ENCODE results near the gene VAPB.
A peak's percentile ranks its signal among the peaks of the same experiment; 100 is the strongest.
"Not testable (repeated sequence)": the region's sequence is repeated elsewhere in the genome, so short reads cannot be mapped to it uniquely, and the experiment has no call there.

Gene VAPB

GRCh38 chr20:58408603-58409246 lies 19.7 kb downstream of the VAPB start:
- Histone ChIP-seq H3K27ac (ENCODE audit: low read length) (no peak overlapping the region), H3K4me1 (ENCODE audit: insufficient read depth, low read length) (peaks cover 22% of the 10 kb centered on the region), H3K27me3 (ENCODE audit: insufficient read depth, low read length) (no peaks in the 10 kb centered on the region), H3K4me3 (ENCODE audit: low read length) (no peak overlapping the region), H3K36me3 (ENCODE audit: insufficient read depth, low read depth, low read length) (no peaks in the 10 kb centered on the region), H3K9me3 (ENCODE audit: insufficient read depth, low read depth, low read length) (no peaks in the 10 kb centered on the region; the same call in 1 of the 2 replicates), H3K9ac (ENCODE audit: low read depth, low read length) (no peak overlapping the region)

- not testable (repeated sequence) for H3K27ac ChIP-seq (ENCODE audit: low read length); H3K36me3 ChIP-seq (ENCODE audit: insufficient read depth, low read depth, low read length); H3K9me3 ChIP-seq (ENCODE audit: insufficient read depth, low read depth, low read length); H3K27me3 ChIP-seq (ENCODE audit: insufficient read depth, low read length); H3K9ac ChIP-seq (ENCODE audit: low read depth, low read length); H3K4me3 ChIP-seq (ENCODE audit: low read length)
- peaks cover 34% of the 10 kb centered on the region for H3K4me1 ChIP-seq (ENCODE audit: insufficient read depth, low read length)
Observed at GRCh38 chr20:58414216-58414615, 25.2 kb downstream of the VAPB start.

GRCh38 chr20:58414786-58415185 lies 25.8 kb downstream of the VAPB start:
- not testable (repeated sequence) for H3K27me3 ChIP-seq (ENCODE audit: insufficient read depth, low read length); H3K36me3 ChIP-seq (ENCODE audit: insufficient read depth, low read depth, low read length); H3K4me3 ChIP-seq (ENCODE audit: low read length); H3K9ac ChIP-seq (ENCODE audit: low read depth, low read length); H3K27ac ChIP-seq (ENCODE audit: low read length); H3K9me3 ChIP-seq (ENCODE audit: insufficient read depth, low read depth, low read length)
- H3K4me1 ChIP-seq (ENCODE audit: insufficient read depth, low read length), result peaks cover 28% of the 10 kb centered on the region

DNA sequence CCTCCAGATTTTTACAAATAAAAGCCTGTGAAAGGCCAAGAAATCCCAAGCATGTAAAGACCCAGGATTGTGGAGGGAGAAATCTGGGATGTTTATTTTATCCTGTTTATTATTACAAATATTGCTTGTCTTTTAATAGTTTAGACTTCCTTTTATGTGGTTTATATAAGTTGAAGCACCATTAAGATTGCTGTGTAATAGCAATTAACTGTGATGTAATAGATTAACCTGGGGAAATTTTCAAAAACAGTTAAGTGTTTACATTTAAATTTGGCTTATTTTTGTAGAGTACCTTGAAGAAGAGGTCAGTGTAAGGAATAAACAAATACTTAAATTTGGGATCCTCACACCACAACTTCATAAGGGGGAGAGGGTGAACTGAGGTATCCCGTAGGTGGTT lies 27.0 kb downstream of the VAPB start:
- Histone ChIP-seq H3K4me3 (ENCODE audit: low read length) (no peak overlapping the region; the same call in 1 of the 2 replicates), H3K27me3 (ENCODE audit: insufficient read depth, low read length) (no peaks in the 10 kb centered on the region), H3K9me3 (ENCODE audit: insufficient read depth, low read depth, low read length) (peaks cover 5% of the 10 kb centered on the region), H3K27ac (ENCODE audit: low read length) (no peak overlapping the region), H3K36me3 (ENCODE audit: insufficient read depth, low read depth, low read length) (peaks cover 9% of the 10 kb centered on the region), H3K9ac (ENCODE audit: low read depth, low read length) (peak overlapping the region; percentile 33; the same call in 1 of the 2 replicates), H3K4me1 (ENCODE audit: insufficient read depth, low read length) (peaks cover 25% of the 10 kb centered on the region)

DNA sequence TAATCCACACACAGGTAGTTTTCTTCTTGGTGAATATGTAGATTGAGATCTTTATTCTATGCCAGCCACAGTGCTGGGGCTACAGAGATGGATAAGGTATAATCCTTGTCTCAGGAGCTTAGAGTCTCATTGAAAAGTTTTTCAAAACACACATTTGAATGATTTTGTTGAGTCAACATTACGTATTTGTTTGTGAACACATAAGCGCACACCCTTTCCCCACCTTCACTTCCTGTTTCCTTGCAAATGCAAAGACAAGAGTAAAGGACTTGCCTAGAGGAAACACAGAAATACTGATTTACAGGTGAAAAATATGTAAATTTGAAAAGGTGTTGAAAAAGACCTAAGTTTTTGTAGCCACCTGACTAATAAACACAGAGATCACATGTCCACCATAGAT lies 27.8 kb downstream of the VAPB start:
- Histone ChIP-seq H3K9me3 (ENCODE audit: insufficient read depth, low read depth, low read length) (peaks cover 5% of the 10 kb centered on the region), H3K9ac (ENCODE audit: low read depth, low read length) (peak overlapping the region; percentile 33; the same call in 1 of the 2 replicates), H3K36me3 (ENCODE audit: insufficient read depth, low read depth, low read length) (peaks cover 9% of the 10 kb centered on the region), H3K4me1 (ENCODE audit: insufficient read depth, low read length) (peaks cover 28% of the 10 kb centered on the region), H3K4me3 (ENCODE audit: low read length) (peak overlapping the region; percentile 49), H3K27me3 (ENCODE audit: insufficient read depth, low read length) (no peaks in the 10 kb centered on the region), H3K27ac (ENCODE audit: low read length) (no peak overlapping the region)

GRCh38 chr20:58417438-58417837 lies 28.4 kb downstream of the VAPB start:
- H3K27ac ChIP-seq (ENCODE audit: low read length), result no peak overlapping the region
- H3K9me3 ChIP-seq (ENCODE audit: insufficient read depth, low read depth, low read length), result peaks cover 5% of the 10 kb centered on the region
- H3K4me3 ChIP-seq (ENCODE audit: low read length), result peak overlapping the region; percentile 49
- H3K27me3 ChIP-seq (ENCODE audit: insufficient read depth, low read length), result no peaks in the 10 kb centered on the region
- peaks cover 9% of the 10 kb centered on the region for H3K36me3 ChIP-seq (ENCODE audit: insufficient read depth, low read depth, low read length)
- no peak overlapping the region; the same call in 1 of the 2 replicates for H3K9ac ChIP-seq (ENCODE audit: low read depth, low read length)
- H3K4me1 ChIP-seq (ENCODE audit: insufficient read depth, low read length), result peaks cover 34% of the 10 kb centered on the region

- H3K4me3 ChIP-seq (ENCODE audit: low read length), result no peak overlapping the region
- peaks cover 47% of the 10 kb centered on the region for H3K4me1 ChIP-seq (ENCODE audit: insufficient read depth, low read length)
Observed at GRCh38 chr20:58418949-58419748, 30.1 kb downstream of the VAPB start.

GRCh38 chr20:58420798-58421496 lies 31.9 kb downstream of the VAPB start:
- Histone ChIP-seq H3K27me3 (ENCODE audit: insufficient read depth, low read length) (no peaks in the 10 kb centered on the region), H3K4me1 (ENCODE audit: insufficient read depth, low read length) (peaks cover 54% of the 10 kb centered on the region), H3K36me3 (ENCODE audit: insufficient read depth, low read depth, low read length) (peaks cover 5% of the 10 kb centered on the region), H3K9ac (ENCODE audit: low read depth, low read length) (no peak overlapping the region), H3K4me3 (ENCODE audit: low read length) (no peak overlapping the region), H3K9me3 (ENCODE audit: insufficient read depth, low read depth, low read length) (no peaks in the 10 kb centered on the region), H3K27ac (ENCODE audit: low read length) (no peak overlapping the region)

More at GRCh38 chr20:58418949-58419748, 30.1 kb downstream of the VAPB start:
- peaks cover 5% of the 10 kb centered on the region for H3K9me3 ChIP-seq (ENCODE audit: insufficient read depth, low read depth, low read length)
- peaks cover 9% of the 10 kb centered on the region for H3K36me3 ChIP-seq (ENCODE audit: insufficient read depth, low read depth, low read length)
- no peak overlapping the region for H3K9ac ChIP-seq (ENCODE audit: low read depth, low read length)
- H3K27me3 ChIP-seq (ENCODE audit: insufficient read depth, low read length), result no peaks in the 10 kb centered on the region
- no peak overlapping the region for H3K27ac ChIP-seq (ENCODE audit: low read length)

GRCh38 chr20:58421497-58421850 lies 32.4 kb downstream of the VAPB start:
- Histone ChIP-seq H3K36me3 (ENCODE audit: insufficient read depth, low read depth, low read length) (peaks cover 5% of the 10 kb centered on the region), H3K4me1 (ENCODE audit: insufficient read depth, low read length) (peaks cover 48% of the 10 kb centered on the region), H3K27me3 (ENCODE audit: insufficient read depth, low read length) (no peaks in the 10 kb centered on the region), H3K9ac (ENCODE audit: low read depth, low read length) (no peak overlapping the region), H3K9me3 (ENCODE audit: insufficient read depth, low read depth, low read length) (0 out of 2 replicates have a peak, but pooled peaks cover 4% of the 10 kb centered on the region), H3K27ac (ENCODE audit: low read length) (no peak overlapping the region), H3K4me3 (ENCODE audit: low read length) (no peak overlapping the region)

GRCh38 chr20:58424218-58424969 lies 35.4 kb downstream of the VAPB start:
- Histone ChIP-seq H3K4me1 (ENCODE audit: insufficient read depth, low read length) (peaks cover 31% of the 10 kb centered on the region), H3K9ac (ENCODE audit: low read depth, low read length) (peak overlapping the region; percentile 16; the same call in 1 of the 2 replicates), H3K4me3 (ENCODE audit: low read length) (no peak overlapping the region), H3K36me3 (ENCODE audit: insufficient read depth, low read depth, low read length) (peaks cover 3% of the 10 kb centered on the region), H3K27me3 (ENCODE audit: insufficient read depth, low read length) (no peaks in the 10 kb centered on the region), H3K27ac (ENCODE audit: low read length) (peak overlapping the region; percentile 74), H3K9me3 (ENCODE audit: insufficient read depth, low read depth, low read length) (peaks cover 13% of the 10 kb centered on the region; the same call in 1 of the 2 replicates)

DNA sequence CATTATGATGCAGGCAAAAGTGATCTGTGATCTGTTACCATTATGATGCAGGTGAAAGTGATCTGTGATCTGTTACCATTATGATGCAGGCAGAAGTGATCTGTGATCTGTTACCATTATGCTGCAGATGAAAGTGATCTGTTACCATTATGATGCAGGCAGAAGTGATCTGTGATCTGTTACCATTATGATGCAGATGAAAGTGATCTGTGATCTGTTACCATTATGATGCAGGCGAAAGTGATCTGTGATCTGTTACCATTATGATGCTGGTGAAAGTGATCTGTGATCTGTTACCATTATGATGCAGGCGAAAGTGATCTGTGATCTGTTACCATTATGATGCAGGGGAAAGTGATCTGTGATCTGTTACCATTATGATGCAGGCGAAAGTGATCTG lies 38.5 kb downstream of the VAPB start:
- H3K36me3 ChIP-seq (ENCODE audit: insufficient read depth, low read depth, low read length); H3K27ac ChIP-seq (ENCODE audit: low read length); H3K9ac ChIP-seq (ENCODE audit: low read depth, low read length); H3K4me3 ChIP-seq (ENCODE audit: low read length); H3K27me3 ChIP-seq (ENCODE audit: insufficient read depth, low read length): not testable (repeated sequence)
- Histone ChIP-seq H3K9me3 (ENCODE audit: insufficient read depth, low read depth, low read length) (peaks cover 13% of the 10 kb centered on the region; the same call in 1 of the 2 replicates), H3K4me1 (ENCODE audit: insufficient read depth, low read length) (peaks cover 21% of the 10 kb centered on the region)
